Peyer's patch (tissue), 4 donors: ENCODE measurements around the gene LRRFIP1. TPM values are rescaled to one million over a fixed set of nuclear protein-coding genes. Genes with fewer than 3 reads are reported as not detected.

ENCODE experiments used
- DNase-seq, 3 donors: peaks; one replicate each; pipeline ENCODE4 v3.0.0-alpha.2; 2017 to 2019
- H3K27ac ChIP-seq, 4 donors: fragments of 200-600 bp; sonication (generic); one replicate each; pipeline ENCODE4 v1.5.1; 2016 to 2019
- H3K27me3 ChIP-seq, 2 donors: fragments of 200-600 bp; sonication (generic); one replicate each; pipeline ENCODE4 v1.5.1; 2019
- H3K36me3 ChIP-seq, 3 donors: fragments of 200-600 bp; sonication (generic); one replicate each; pipeline ENCODE4 v1.5.1; 2016 to 2019
- H3K4me1 ChIP-seq, 4 donors: fragments of 200-600 bp; sonication (generic); one replicate each; pipeline ENCODE4 v1.5.1; 2016 to 2019
- H3K4me3 ChIP-seq, 4 donors: fragments of 200-600 bp; sonication (generic); 1 replicate in 3 of 4; 2 replicates in 1 of 4; pipeline ENCODE4 v1.5.1; 2016 to 2019; ENCODE audit warnings: mild to moderate bottlenecking in 1 of 4
- H3K9me3 ChIP-seq, 4 donors: fragments of 200-600 bp; sonication (generic); one replicate each; pipeline ENCODE4 v1.5.1; 2016 to 2019; ENCODE audit warnings: mild to moderate bottlenecking in 1 of 4
- CTCF ChIP-seq, 6 experiments: fragments of 450-650 bp in 4 of 6; fragments of 200-600 bp in 2 of 6; sonication (generic) in 1 of 6; IDR thresholded peaks; one replicate each; pipeline ENCODE4 v1.5.1; 2017 to 2019; ENCODE audit warnings: antibody characterized with exemption in 6 of 6, mild to moderate bottlenecking in 3 of 6, moderate library complexity in 1 of 6
- POLR2A ChIP-seq, 2 donors: fragments of 450-650 bp; IDR thresholded peaks; one replicate each; pipeline ENCODE4 v1.5.1; 2017; ENCODE audit warnings: antibody characterized with exemption in 2 of 2, mild to moderate bottlenecking in 2 of 2, moderate library complexity in 2 of 2
- total RNA-seq, 4 donors: library from RNA; depleted of rRNA; stranded (reverse); fragments of >200 nt; gene quantifications; one replicate each; pipeline ENCODE4 v1.1.0, GENCODE V29; 2016

The LRRFIP1 gene
- total RNA-seq, 4 donors from 2014 or later = 114 to 182 (median 135) TPM

DNA sequence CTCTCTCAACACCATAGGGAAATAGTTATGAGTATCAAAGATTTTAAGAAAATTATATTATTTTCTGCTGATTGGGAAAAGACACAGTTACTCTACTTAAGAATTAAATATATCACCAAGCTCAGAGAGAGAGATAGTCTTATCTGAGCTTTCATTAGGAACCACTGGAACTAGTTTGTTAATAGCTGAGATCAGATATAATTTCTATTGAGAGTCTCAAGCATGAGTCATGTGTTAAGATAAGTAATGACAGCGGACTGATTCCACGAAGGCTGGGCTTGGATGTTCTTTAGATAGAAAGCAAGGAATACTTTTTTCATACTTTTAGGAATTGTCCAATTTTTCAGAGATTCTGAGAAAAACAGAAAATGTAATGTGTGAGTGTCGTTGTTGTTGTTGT is 126.8 kb downstream of the LRRFIP1 start:
- H3K9me3 ChIP-seq = no peaks in the 10 kb centered on the region
- no peak for TF ChIP-seq CTCF (IDR thresholded peaks at IDR 0.05)
- TF ChIP-seq POLR2A (IDR thresholded peaks at IDR 0.05) = no peak
- no peak overlapping the region for H3K4me3 ChIP-seq
- no peak overlapping the region for H3K27ac ChIP-seq
- peaks cover 0 to 97% (median 0%) of the 10 kb centered on the region in 3 donors for H3K36me3 ChIP-seq
- DNase-seq = no peak
- no peaks in the 10 kb centered on the region for H3K4me1 ChIP-seq
- no peaks in the 10 kb centered on the region for H3K27me3 ChIP-seq

- TF ChIP-seq CTCF (IDR thresholded peaks at IDR 0.05) = no peak
- TF ChIP-seq POLR2A (IDR thresholded peaks at IDR 0.05) = no peak
- DNase-seq = no peak
- Histone ChIP-seq H3K27me3 (no peaks in the 10 kb centered on the region), H3K27ac (no peak overlapping the region), H3K4me3 (no peak overlapping the region), H3K9me3 (no peaks in the 10 kb centered on the region), H3K36me3 (peaks cover 0 to 97% (median 0%) of the 10 kb centered on the region in 3 donors), H3K4me1 (no peaks in the 10 kb centered on the region)
These were observed 127.3 kb downstream of the LRRFIP1 start for GRCh38 chr2:237754626-237755248.

DNA sequence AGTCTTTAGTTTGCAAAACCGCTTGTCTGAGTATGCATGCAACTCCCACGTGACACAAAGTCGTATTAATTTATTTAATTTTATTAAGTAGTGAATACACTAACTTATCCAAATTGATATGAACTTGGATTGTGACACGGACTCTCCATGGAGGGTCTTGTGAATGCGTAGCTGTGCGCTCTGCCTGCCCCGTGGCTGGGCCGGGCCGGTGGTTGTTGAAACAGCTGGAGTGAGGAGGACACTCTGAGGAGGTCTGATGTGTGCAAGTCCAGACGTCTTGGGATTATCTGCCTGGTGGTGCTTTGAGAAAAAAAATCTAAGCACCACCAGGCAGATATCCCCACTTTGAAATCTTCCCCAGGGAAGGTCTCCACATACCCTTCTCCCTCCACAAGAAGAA is 130.2 kb downstream of the LRRFIP1 start:
- no peak overlapping the region for H3K27ac ChIP-seq
- H3K4me1 ChIP-seq = no peaks in the 10 kb centered on the region
- TF ChIP-seq CTCF (IDR thresholded peaks at IDR 0.05) = no peak
- TF ChIP-seq POLR2A (IDR thresholded peaks at IDR 0.05) = no peak
- H3K36me3 ChIP-seq = peaks cover 0 to 98% (median 0%) of the 10 kb centered on the region in 3 donors
- H3K4me3 ChIP-seq = no peak overlapping the region
- DNase-seq = no peak
- H3K9me3 ChIP-seq = no peaks in the 10 kb centered on the region
- no peaks in the 10 kb centered on the region for H3K27me3 ChIP-seq

DNA sequence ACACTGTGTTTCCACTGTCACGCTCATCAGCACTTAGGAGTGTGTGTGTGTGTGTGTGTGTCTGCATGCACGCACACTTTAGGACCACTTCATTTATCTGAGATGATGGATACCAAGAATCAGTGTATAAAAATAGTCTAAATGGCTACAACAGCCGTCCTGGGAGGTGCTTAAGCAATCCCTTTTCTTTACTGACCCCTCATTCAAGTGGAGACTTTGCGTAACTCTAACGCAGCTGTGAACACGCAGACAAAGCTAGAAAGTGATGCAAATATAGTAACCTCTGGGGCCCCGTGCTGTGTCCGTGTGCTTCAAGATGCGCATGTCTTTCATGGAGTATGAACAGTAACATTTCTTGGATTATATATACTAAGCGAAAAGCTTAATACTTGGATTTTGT is 130.8 kb downstream of the LRRFIP1 start:
- Histone ChIP-seq H3K36me3 (peaks cover 0 to 100% (median 0%) of the 10 kb centered on the region in 3 donors), H3K27me3 (no peaks in the 10 kb centered on the region), H3K9me3 (no peaks in the 10 kb centered on the region), H3K27ac (no peak overlapping the region), H3K4me3 (no peak overlapping the region), H3K4me1 (no peaks in the 10 kb centered on the region)
- TF ChIP-seq CTCF (IDR thresholded peaks at IDR 0.05) (no peak), POLR2A (IDR thresholded peaks at IDR 0.05) (no peak)
- DNase-seq = no peak

GRCh38 chr2:237759176-237759575 is 131.8 kb downstream of the LRRFIP1 start:
- no peak for TF ChIP-seq CTCF (IDR thresholded peaks at IDR 0.05)
- no peak for TF ChIP-seq POLR2A (IDR thresholded peaks at IDR 0.05)
- H3K27me3 ChIP-seq = no peaks in the 10 kb centered on the region
- H3K9me3 ChIP-seq = no peaks in the 10 kb centered on the region
- no peak for DNase-seq
- H3K36me3 ChIP-seq = peaks cover 0 to 97% (median 0%) of the 10 kb centered on the region in 3 donors
- no peak overlapping the region for H3K4me3 ChIP-seq
- no peak overlapping the region for H3K27ac ChIP-seq
- H3K4me1 ChIP-seq = no peaks in the 10 kb centered on the region
